ENCODE data around the gene IL22RA2.

- no peak for TF ChIP-seq POLR2AphosphoS5 (IDR thresholded peaks at IDR 0.05; ENCODE audit: low read depth, low read length)
- TF ChIP-seq CTCF (IDR thresholded peaks at IDR 0.05), result no peak
- TF ChIP-seq TCF7L2 (IDR thresholded peaks at IDR 0.05; ENCODE audit: low read depth, low read length), result no peak
Measured at GRCh38 chr6:137160763-137161162, 12.7 kb downstream of the IL22RA2 start.

All from Panc1 (cell line).